Measurements from ENCODE around the gene SGMS1.
"Not testable (repeated sequence)": the region's sequence is repeated elsewhere in the genome, so short reads cannot be mapped to it uniquely, and the experiment has no call there.

- not testable (repeated sequence) for TF ChIP-seq CTCF (IDR thresholded peaks at IDR 0.05; ENCODE audit: low read depth, low read length); EZH2phosphoT487 (IDR thresholded peaks at IDR 0.05; ENCODE audit: low read depth)
These were observed 139.2 kb downstream of the SGMS1 start for GRCh38 chr10:50484550-50484949.
